Coronary artery (tissue), 2 donors: ENCODE results near the gene MYD88.

Experiments used
- DNase-seq: peaks from one replicate; pipeline ENCODE4 v3.0.0-alpha.2; 2017; ENCODE audit warnings: low spot score
- H3K27ac ChIP-seq, 2 donors: fragments of 200-600 bp; sonication (generic); one replicate each; pipeline ENCODE4 v1.5.1; 2016 to 2019
- H3K4me3 ChIP-seq: fragments of 200-600 bp; sonication (generic); 2 replicates; pipeline ENCODE4 v1.5.1; 2016; ENCODE audit warnings: mild to moderate bottlenecking, moderate library complexity
- TF ChIP-seq, protein P1 (sequence below): fragments of 200-600 bp; sonication (generic); IDR thresholded peaks from one replicate; pipeline ENCODE4 v1.5.1; 2019; ENCODE audit warnings: antibody characterized with exemption

Gene MYD88

GRCh38 chr3:38098376-38098723 lies 40.1 kb upstream of the MYD88 start:
- TF ChIP-seq, protein P1, sequence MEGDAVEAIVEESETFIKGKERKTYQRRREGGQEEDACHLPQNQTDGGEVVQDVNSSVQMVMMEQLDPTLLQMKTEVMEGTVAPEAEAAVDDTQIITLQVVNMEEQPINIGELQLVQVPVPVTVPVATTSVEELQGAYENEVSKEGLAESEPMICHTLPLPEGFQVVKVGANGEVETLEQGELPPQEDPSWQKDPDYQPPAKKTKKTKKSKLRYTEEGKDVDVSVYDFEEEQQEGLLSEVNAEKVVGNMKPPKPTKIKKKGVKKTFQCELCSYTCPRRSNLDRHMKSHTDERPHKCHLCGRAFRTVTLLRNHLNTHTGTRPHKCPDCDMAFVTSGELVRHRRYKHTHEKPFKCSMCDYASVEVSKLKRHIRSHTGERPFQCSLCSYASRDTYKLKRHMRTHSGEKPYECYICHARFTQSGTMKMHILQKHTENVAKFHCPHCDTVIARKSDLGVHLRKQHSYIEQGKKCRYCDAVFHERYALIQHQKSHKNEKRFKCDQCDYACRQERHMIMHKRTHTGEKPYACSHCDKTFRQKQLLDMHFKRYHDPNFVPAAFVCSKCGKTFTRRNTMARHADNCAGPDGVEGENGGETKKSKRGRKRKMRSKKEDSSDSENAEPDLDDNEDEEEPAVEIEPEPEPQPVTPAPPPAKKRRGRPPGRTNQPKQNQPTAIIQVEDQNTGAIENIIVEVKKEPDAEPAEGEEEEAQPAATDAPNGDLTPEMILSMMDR, result no peak
- no peak for DNase-seq
- Histone ChIP-seq H3K4me3 (no peak overlapping the region), H3K27ac (no peak overlapping the region)

- TF ChIP-seq, protein P1, result no peak
- H3K27ac ChIP-seq, result no peak overlapping the region
- no peak for DNase-seq
- no peak overlapping the region for H3K4me3 ChIP-seq
These were observed 38.9 kb upstream of the MYD88 start for GRCh38 chr3:38099518-38099917.

GRCh38 chr3:38100498-38100897 lies 38.0 kb upstream of the MYD88 start:
- Histone ChIP-seq H3K4me3 (no peak overlapping the region), H3K27ac (no peak overlapping the region)
- TF ChIP-seq, protein P1, result no peak
- no peak for DNase-seq

GRCh38 chr3:38101811-38102443 lies 36.5 kb upstream of the MYD88 start:
- DNase-seq, result peak; percentile 36
- Histone ChIP-seq H3K27ac (no peak overlapping the region), H3K4me3 (no peak overlapping the region)
- TF ChIP-seq, protein P1, result no peak

- H3K27ac ChIP-seq, result no peak overlapping the region
These were observed 36.0 kb upstream of the MYD88 start for GRCh38 chr3:38102444-38102814.

DNA sequence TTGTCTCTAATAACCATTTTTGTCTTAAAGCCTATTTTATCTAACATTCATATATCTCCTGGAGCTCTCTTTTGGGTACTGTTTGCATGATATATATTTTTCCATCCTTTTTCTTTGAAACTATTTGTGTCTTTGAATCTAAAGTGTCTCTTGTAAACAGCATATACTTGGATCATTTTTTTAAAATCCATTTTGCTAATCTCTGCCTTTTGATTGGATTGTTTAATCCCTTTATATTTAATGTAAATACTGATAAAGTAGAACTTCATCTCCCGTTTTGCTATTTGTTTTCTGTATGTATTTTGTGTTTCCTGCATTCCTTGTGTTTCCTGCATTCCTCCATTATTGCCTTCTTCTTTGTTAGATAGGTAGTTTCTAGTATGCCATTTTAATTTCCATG lies 32.9 kb upstream of the MYD88 start:
- no peak overlapping the region for H3K27ac ChIP-seq
- TF ChIP-seq, protein P1, result no peak
- DNase-seq, result no peak
- H3K4me3 ChIP-seq, result no peak overlapping the region

More at GRCh38 chr3:38102444-38102814, 36.0 kb upstream of the MYD88 start:
- no peak overlapping the region for H3K4me3 ChIP-seq
- TF ChIP-seq, protein P1, result no peak
- no peak for DNase-seq

DNA sequence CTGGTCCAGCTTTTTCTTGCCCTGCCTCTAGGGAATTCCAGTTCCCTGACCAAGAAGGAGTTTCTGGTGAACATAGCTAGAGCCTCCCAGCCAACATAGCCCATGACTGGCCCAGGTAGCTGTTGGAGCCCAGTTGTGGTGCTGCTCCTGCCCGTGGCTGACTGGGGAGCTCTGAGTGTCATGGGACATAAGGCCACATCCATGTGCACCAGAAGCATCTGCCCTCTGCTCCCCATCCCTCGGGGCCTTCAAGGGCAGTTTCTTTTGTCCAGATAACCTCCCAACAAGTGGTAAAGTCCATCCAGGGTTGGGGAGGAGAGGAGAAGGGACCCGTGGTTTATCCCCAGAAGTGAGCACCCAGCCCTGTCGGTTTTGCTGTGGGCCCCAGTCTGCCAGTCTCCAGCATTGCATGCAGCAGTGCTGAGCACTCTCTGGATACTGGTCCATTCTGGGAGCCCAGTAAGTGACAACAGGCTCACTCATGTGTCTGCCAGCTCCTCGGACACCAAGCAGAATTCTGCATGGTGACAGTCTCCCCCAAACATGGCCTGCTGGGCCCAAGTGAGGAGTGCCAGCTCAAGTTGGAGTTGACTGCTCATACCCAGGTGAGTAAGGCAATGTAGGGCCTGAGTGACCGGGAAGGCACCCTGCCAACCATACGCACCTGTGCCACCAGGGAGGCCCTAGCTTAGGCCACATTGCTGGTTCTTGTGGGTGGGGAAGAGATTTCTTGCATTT lies 30.4 kb upstream of the MYD88 start:
- TF ChIP-seq, protein P1, result no peak
- Histone ChIP-seq H3K4me3 (no peak overlapping the region), H3K27ac (no peak overlapping the region)
- peak; percentile 68 for DNase-seq
